ENCODE measurements around the gene CSF1. TPM values are rescaled to one million over a fixed set of nuclear protein-coding genes. Genes with fewer than 3 reads are reported as not detected.
A peak's percentile ranks its signal among the peaks of the same experiment; 100 is the strongest.

The CSF1 gene
- total and polyA plus RNA-seq, 2 of the 13 experiments (the other 11 are each of a cell fraction or from before 2014, with no cell fraction given), result 4.6 to 13.3 TPM

DNA sequence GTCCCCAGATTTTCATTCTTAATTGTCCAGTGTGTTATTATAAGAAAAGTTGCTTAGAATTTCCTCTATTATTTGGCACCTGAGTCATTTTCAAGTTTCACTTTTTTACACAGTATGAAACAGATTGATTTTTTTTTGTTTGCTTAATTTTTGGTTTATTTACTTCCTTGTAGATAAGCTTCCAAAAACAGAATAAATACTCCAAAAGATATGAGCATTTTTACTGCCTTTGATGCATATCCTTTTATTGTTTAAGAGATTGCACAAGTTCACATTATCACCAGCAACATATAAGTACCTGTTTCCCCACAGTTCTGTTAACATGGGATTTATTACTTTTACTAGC lies 37.6 kb downstream of the CSF1 start (continued):
- TF ChIP-seq, protein P1, sequence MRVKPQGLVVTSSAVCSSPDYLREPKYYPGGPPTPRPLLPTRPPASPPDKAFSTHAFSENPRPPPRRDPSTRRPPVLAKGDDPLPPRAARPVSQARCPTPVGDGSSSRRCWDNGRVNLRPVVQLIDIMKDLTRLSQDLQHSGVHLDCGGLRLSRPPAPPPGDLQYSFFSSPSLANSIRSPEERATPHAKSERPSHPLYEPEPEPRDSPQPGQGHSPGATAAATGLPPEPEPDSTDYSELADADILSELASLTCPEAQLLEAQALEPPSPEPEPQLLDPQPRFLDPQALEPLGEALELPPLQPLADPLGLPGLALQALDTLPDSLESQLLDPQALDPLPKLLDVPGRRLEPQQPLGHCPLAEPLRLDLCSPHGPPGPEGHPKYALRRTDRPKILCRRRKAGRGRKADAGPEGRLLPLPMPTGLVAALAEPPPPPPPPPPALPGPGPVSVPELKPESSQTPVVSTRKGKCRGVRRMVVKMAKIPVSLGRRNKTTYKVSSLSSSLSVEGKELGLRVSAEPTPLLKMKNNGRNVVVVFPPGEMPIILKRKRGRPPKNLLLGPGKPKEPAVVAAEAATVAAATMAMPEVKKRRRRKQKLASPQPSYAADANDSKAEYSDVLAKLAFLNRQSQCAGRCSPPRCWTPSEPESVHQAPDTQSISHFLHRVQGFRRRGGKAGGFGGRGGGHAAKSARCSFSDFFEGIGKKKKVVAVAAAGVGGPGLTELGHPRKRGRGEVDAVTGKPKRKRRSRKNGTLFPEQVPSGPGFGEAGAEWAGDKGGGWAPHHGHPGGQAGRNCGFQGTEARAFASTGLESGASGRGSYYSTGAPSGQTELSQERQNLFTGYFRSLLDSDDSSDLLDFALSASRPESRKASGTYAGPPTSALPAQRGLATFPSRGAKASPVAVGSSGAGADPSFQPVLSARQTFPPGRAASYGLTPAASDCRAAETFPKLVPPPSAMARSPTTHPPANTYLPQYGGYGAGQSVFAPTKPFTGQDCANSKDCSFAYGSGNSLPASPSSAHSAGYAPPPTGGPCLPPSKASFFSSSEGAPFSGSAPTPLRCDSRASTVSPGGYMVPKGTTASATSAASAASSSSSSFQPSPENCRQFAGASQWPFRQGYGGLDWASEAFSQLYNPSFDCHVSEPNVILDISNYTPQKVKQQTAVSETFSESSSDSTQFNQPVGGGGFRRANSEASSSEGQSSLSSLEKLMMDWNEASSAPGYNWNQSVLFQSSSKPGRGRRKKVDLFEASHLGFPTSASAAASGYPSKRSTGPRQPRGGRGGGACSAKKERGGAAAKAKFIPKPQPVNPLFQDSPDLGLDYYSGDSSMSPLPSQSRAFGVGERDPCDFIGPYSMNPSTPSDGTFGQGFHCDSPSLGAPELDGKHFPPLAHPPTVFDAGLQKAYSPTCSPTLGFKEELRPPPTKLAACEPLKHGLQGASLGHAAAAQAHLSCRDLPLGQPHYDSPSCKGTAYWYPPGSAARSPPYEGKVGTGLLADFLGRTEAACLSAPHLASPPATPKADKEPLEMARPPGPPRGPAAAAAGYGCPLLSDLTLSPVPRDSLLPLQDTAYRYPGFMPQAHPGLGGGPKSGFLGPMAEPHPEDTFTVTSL (CRISPR knock-in tag; IDR thresholded peaks at IDR 0.05; ENCODE audit: borderline replicate concordance), result peak; percentile 45; the same call in 1 of the 2 replicates
- no peak for TF ChIP-seq ZFP41 (CRISPR knock-in tag; IDR thresholded peaks at IDR 0.05; ENCODE audit: borderline replicate concordance)
- no peak for TF ChIP-seq REPIN1 (CRISPR knock-in tag; IDR thresholded peaks at IDR 0.05; ENCODE audit: borderline replicate concordance, low read depth)
- TF ChIP-seq, protein P2, sequence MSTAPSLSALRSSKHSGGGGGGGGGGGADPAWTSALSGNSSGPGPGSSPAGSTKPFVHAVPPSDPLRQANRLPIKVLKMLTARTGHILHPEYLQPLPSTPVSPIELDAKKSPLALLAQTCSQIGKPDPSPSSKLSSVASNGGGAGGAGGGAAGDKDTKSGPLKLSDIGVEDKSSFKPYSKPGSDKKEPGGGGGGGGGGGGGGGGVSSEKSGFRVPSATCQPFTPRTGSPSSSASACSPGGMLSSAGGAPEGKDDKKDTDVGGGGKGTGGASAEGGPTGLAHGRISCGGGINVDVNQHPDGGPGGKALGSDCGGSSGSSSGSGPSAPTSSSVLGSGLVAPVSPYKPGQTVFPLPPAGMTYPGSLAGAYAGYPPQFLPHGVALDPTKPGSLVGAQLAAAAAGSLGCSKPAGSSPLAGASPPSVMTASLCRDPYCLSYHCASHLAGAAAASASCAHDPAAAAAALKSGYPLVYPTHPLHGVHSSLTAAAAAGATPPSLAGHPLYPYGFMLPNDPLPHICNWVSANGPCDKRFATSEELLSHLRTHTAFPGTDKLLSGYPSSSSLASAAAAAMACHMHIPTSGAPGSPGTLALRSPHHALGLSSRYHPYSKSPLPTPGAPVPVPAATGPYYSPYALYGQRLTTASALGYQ (CRISPR knock-in tag; IDR thresholded peaks at IDR 0.05), result peak; percentile 56; the same call in 1 of the 2 replicates
- TF ChIP-seq TCF7L2 (IDR thresholded peaks at IDR 0.05; ENCODE audit: low read depth, low read length), result peak; percentile 73
- TF ChIP-seq ONECUT2 (CRISPR knock-in tag; IDR thresholded peaks at IDR 0.05), result peak; percentile 74
- TF ChIP-seq, protein P3, sequence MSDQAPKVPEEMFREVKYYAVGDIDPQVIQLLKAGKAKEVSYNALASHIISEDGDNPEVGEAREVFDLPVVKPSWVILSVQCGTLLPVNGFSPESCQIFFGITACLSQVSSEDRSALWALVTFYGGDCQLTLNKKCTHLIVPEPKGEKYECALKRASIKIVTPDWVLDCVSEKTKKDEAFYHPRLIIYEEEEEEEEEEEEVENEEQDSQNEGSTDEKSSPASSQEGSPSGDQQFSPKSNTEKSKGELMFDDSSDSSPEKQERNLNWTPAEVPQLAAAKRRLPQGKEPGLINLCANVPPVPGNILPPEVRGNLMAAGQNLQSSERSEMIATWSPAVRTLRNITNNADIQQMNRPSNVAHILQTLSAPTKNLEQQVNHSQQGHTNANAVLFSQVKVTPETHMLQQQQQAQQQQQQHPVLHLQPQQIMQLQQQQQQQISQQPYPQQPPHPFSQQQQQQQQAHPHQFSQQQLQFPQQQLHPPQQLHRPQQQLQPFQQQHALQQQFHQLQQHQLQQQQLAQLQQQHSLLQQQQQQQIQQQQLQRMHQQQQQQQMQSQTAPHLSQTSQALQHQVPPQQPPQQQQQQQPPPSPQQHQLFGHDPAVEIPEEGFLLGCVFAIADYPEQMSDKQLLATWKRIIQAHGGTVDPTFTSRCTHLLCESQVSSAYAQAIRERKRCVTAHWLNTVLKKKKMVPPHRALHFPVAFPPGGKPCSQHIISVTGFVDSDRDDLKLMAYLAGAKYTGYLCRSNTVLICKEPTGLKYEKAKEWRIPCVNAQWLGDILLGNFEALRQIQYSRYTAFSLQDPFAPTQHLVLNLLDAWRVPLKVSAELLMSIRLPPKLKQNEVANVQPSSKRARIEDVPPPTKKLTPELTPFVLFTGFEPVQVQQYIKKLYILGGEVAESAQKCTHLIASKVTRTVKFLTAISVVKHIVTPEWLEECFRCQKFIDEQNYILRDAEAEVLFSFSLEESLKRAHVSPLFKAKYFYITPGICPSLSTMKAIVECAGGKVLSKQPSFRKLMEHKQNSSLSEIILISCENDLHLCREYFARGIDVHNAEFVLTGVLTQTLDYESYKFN (CRISPR knock-in tag; conservative IDR thresholded peaks at IDR 0.05), result peak; percentile 73
- TF ChIP-seq SP5 (CRISPR knock-in tag; IDR thresholded peaks at IDR 0.05; ENCODE audit: borderline replicate concordance, low read depth), result peak; percentile 52; the same call in 1 of the 2 replicates
- peak; percentile 90; the same call in 1 of the 2 replicates for TF ChIP-seq ISL2 (CRISPR knock-in tag; IDR thresholded peaks at IDR 0.05)
- TF ChIP-seq NR2C2 (CRISPR knock-in tag; IDR thresholded peaks at IDR 0.05; ENCODE audit: borderline replicate concordance), result no peak
- no peak for TF ChIP-seq ZNF24 (IDR thresholded peaks at IDR 0.05)
- peak; percentile 91 for TF ChIP-seq ELF3 (CRISPR knock-in tag; IDR thresholded peaks at IDR 0.05)
- TF ChIP-seq, protein P4, sequence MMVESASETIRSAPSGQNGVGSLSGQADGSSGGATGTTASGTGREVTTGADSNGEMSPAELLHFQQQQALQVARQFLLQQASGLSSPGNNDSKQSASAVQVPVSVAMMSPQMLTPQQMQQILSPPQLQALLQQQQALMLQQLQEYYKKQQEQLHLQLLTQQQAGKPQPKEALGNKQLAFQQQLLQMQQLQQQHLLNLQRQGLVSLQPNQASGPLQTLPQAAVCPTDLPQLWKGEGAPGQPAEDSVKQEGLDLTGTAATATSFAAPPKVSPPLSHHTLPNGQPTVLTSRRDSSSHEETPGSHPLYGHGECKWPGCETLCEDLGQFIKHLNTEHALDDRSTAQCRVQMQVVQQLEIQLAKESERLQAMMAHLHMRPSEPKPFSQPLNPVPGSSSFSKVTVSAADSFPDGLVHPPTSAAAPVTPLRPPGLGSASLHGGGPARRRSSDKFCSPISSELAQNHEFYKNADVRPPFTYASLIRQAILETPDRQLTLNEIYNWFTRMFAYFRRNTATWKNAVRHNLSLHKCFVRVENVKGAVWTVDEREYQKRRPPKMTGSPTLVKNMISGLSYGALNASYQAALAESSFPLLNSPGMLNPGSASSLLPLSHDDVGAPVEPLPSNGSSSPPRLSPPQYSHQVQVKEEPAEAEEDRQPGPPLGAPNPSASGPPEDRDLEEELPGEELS (CRISPR knock-in tag; IDR thresholded peaks at IDR 0.05), result peak; percentile 51

Measured in HepG2 (cell line).